Measurements from ENCODE around the gene B3GNT2. TPM values are rescaled to one million over a fixed set of nuclear protein-coding genes. Genes with fewer than 3 reads are reported as not detected.

The B3GNT2 gene
- total RNA-seq, 1 experiment from 2014 or later = 32.2 TPM

- peak; percentile 15; the same call in 1 of the 2 replicates for TF ChIP-seq SP1 (CRISPR knock-in tag; conservative IDR thresholded peaks at IDR 0.05)
- TF ChIP-seq, protein P1, sequence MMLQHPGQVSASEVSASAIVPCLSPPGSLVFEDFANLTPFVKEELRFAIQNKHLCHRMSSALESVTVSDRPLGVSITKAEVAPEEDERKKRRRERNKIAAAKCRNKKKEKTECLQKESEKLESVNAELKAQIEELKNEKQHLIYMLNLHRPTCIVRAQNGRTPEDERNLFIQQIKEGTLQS (CRISPR knock-in tag; conservative IDR thresholded peaks at IDR 0.05) = no peak
- peak; percentile 55; the same call in 1 of the 2 replicates for TF ChIP-seq GABPB1 (CRISPR knock-in tag; IDR thresholded peaks at IDR 0.05)
- TF ChIP-seq, protein P2, sequence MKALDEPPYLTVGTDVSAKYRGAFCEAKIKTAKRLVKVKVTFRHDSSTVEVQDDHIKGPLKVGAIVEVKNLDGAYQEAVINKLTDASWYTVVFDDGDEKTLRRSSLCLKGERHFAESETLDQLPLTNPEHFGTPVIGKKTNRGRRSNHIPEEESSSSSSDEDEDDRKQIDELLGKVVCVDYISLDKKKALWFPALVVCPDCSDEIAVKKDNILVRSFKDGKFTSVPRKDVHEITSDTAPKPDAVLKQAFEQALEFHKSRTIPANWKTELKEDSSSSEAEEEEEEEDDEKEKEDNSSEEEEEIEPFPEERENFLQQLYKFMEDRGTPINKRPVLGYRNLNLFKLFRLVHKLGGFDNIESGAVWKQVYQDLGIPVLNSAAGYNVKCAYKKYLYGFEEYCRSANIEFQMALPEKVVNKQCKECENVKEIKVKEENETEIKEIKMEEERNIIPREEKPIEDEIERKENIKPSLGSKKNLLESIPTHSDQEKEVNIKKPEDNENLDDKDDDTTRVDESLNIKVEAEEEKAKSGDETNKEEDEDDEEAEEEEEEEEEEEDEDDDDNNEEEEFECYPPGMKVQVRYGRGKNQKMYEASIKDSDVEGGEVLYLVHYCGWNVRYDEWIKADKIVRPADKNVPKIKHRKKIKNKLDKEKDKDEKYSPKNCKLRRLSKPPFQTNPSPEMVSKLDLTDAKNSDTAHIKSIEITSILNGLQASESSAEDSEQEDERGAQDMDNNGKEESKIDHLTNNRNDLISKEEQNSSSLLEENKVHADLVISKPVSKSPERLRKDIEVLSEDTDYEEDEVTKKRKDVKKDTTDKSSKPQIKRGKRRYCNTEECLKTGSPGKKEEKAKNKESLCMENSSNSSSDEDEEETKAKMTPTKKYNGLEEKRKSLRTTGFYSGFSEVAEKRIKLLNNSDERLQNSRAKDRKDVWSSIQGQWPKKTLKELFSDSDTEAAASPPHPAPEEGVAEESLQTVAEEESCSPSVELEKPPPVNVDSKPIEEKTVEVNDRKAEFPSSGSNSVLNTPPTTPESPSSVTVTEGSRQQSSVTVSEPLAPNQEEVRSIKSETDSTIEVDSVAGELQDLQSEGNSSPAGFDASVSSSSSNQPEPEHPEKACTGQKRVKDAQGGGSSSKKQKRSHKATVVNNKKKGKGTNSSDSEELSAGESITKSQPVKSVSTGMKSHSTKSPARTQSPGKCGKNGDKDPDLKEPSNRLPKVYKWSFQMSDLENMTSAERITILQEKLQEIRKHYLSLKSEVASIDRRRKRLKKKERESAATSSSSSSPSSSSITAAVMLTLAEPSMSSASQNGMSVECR (CRISPR knock-in tag; IDR thresholded peaks at IDR 0.05; ENCODE audit: borderline replicate concordance) = no peak
- TF ChIP-seq E2F4 (CRISPR knock-in tag; IDR thresholded peaks at IDR 0.05; ENCODE audit: borderline replicate concordance, low read depth) = no peak; the same call in 1 of the 2 replicates
- TF ChIP-seq, protein P3, sequence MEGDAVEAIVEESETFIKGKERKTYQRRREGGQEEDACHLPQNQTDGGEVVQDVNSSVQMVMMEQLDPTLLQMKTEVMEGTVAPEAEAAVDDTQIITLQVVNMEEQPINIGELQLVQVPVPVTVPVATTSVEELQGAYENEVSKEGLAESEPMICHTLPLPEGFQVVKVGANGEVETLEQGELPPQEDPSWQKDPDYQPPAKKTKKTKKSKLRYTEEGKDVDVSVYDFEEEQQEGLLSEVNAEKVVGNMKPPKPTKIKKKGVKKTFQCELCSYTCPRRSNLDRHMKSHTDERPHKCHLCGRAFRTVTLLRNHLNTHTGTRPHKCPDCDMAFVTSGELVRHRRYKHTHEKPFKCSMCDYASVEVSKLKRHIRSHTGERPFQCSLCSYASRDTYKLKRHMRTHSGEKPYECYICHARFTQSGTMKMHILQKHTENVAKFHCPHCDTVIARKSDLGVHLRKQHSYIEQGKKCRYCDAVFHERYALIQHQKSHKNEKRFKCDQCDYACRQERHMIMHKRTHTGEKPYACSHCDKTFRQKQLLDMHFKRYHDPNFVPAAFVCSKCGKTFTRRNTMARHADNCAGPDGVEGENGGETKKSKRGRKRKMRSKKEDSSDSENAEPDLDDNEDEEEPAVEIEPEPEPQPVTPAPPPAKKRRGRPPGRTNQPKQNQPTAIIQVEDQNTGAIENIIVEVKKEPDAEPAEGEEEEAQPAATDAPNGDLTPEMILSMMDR (IDR thresholded peaks at IDR 0.05) = no peak
- no peak for TF ChIP-seq ZNF263 (CRISPR knock-in tag; IDR thresholded peaks at IDR 0.05; ENCODE audit: low read depth)
- TF ChIP-seq NR1H2 (CRISPR knock-in tag; IDR thresholded peaks at IDR 0.05) = no peak
These were observed 475 bp downstream of the B3GNT2 start (continued) for GRCh38 chr2:62196278-62196901.

- ChIA-PET POLR2A (interaction anchor here (0.6 to 1.0 kb wide), 2 partner anchors 100 to 278 kb away, joined by 3 read pairs; no protein-coding TSS in a partner anchor), CTCF (interaction anchor here (0.9 kb wide), 1 partner anchor 214 kb away, joined by 4 read pairs; no protein-coding TSS in a partner anchor)
- DNase-seq (ENCODE audit: low spot score) = peak; percentile 57
- ATAC-seq = peak; percentile 25
- Mint-ChIP-seq H3K4me1 (peaks cover 50% of the 10 kb centered on the region), H3K27me3 (ENCODE audit: low read depth) (no peaks in the 10 kb centered on the region; the same call in 1 of the 2 replicates), H3K27ac (no peak overlapping the region), H3K4me3 (peak overlapping the region; percentile 85), H3K9me3 (no peaks in the 10 kb centered on the region), H3K36me3 (no peaks in the 10 kb centered on the region; the same call in 1 of the 2 replicates)
- TF ChIP-seq E2F5 (CRISPR knock-in tag; IDR thresholded peaks at IDR 0.05) (no peak), PRDM15 (CRISPR knock-in tag; IDR thresholded peaks at IDR 0.05) (peak; percentile 91)
- TF ChIP-seq, protein P4, sequence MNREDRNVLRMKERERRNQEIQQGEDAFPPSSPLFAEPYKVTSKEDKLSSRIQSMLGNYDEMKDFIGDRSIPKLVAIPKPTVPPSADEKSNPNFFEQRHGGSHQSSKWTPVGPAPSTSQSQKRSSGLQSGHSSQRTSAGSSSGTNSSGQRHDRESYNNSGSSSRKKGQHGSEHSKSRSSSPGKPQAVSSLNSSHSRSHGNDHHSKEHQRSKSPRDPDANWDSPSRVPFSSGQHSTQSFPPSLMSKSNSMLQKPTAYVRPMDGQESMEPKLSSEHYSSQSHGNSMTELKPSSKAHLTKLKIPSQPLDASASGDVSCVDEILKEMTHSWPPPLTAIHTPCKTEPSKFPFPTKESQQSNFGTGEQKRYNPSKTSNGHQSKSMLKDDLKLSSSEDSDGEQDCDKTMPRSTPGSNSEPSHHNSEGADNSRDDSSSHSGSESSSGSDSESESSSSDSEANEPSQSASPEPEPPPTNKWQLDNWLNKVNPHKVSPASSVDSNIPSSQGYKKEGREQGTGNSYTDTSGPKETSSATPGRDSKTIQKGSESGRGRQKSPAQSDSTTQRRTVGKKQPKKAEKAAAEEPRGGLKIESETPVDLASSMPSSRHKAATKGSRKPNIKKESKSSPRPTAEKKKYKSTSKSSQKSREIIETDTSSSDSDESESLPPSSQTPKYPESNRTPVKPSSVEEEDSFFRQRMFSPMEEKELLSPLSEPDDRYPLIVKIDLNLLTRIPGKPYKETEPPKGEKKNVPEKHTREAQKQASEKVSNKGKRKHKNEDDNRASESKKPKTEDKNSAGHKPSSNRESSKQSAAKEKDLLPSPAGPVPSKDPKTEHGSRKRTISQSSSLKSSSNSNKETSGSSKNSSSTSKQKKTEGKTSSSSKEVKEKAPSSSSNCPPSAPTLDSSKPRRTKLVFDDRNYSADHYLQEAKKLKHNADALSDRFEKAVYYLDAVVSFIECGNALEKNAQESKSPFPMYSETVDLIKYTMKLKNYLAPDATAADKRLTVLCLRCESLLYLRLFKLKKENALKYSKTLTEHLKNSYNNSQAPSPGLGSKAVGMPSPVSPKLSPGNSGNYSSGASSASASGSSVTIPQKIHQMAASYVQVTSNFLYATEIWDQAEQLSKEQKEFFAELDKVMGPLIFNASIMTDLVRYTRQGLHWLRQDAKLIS (CRISPR knock-in tag; IDR thresholded peaks at IDR 0.05; ENCODE audit: borderline replicate concordance) = no peak
These were observed 1.4 kb downstream of the B3GNT2 start for GRCh38 chr2:62197011-62197924.

Measured in WTC11 (cell line).